ENCODE data around the gene CAMSAP2.

Gene CAMSAP2

DNA sequence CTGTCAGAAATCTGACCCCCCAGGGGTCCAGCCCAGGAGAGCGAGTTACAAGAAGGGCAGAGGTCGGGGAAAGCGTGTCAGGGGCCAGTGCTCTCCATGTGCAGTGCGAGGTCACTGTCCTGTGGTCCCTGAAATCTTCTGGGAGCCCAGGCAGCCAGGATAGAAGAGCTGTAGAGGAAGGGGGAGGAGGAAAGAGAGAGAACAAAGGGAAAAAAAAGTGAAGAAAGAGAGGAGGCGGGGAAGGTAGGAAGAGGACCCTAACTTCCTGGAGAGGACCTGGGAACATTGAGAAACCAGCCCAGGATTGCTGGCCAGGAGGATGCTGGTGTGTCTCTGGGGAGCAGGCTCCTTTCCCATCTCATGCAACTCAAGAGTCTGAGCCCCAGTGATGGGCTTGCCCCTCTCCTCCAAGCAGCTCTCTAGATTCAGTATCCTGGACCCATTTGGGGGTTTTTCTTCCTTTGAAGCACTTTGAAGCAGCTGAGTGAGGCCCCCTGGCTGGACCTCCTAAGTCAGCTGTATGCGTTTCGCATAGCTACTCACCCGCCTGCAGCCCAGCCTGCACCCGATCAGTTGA is 149.2 kb downstream of the CAMSAP2 start:
- peak overlapping the region in 2 of 7 experiments; percentile 11 to 51 for H3K4me3 ChIP-seq (ENCODE audit: control insufficient read depth in 1 of 7, extremely low read depth in 1 of 7, insufficient read depth in 4 of 7, low read depth in 2 of 7, low read length in 6 of 7)
- H3K4me1 ChIP-seq (ENCODE audit: control extremely low read depth in 1 of 4, control insufficient read depth in 4 of 4, insufficient read depth in 4 of 4, low read length in 3 of 4), result peaks cover 0 to 61% (median 36%) of the 10 kb centered on the region in 4 experiments
- ChIA-PET POLR2A (interaction anchor here (0.6 kb wide), 1 partner anchor 1769 kb away, joined by 6 read pairs; no protein-coding TSS in a partner anchor), CTCF (interaction anchor here (0.6 to 2.0 kb wide), 5 partner anchors 12 to 391 kb away, joined by 3 to 6 read pairs (median 4); partner anchors contain the start of gene GPR25)
- H3K27ac ChIP-seq (ENCODE audit: insufficient read depth in 1 of 2, low read depth in 1 of 2, low read length in 2 of 2, poor library complexity in 1 of 2, severe bottlenecking in 2 of 2), result no peak overlapping the region
- H3K36me3 ChIP-seq (ENCODE audit: control insufficient read depth in 4 of 4, insufficient read depth in 4 of 4, low read length in 3 of 4), result no peaks in the 10 kb centered on the region
- no peak for DNase-seq
- 59% methylated on average over 9 of the region's 9 CpGs for WGBS (ENCODE audit: insufficient coverage)
- no peaks in the 10 kb centered on the region for H3K9me3 ChIP-seq (ENCODE audit: control extremely low read depth in 1 of 5, control insufficient read depth in 4 of 5, insufficient read depth in 2 of 5, low read depth in 1 of 5, low read length in 4 of 5)
- peaks cover 0 to 30% (median 23%) of the 10 kb centered on the region in 5 experiments for H3K27me3 ChIP-seq (replicated peaks in 2 of 5; ENCODE audit: control insufficient read depth in 4 of 5, insufficient read depth in 5 of 5, low read length in 4 of 5)

DNA sequence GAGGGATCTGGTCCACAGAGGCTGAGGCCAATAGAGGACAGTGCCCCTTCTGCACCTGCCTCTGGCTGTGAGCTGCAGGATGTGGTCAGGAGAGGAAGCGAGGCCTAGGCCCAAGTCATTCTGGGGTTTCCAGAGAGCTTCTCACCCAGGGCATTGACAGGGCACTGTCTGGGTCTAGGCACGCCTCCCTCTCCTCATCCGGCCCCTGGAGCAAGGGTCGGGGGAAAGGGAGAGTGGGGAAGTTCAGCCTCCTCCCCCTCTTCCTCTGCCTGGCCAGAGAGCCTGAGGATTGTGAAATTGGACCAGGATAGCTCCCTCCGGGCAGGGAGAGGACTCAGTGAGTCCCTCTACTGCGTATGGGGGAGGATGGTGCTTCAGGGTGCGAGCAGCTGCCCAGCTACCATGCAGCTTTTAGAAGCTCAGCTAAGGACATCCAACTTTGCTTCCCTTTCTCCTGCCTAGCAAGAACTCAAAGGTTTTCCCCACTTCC is 149.7 kb downstream of the CAMSAP2 start:
- ChIA-PET CTCF (interaction anchor here (0.6 to 2.0 kb wide), 5 partner anchors 12 to 390 kb away, joined by 3 to 6 read pairs (median 4); partner anchors contain the start of gene GPR25), POLR2A (interaction anchor here (0.6 kb wide), 1 partner anchor 1770 kb away, joined by 6 read pairs; no protein-coding TSS in a partner anchor)
- no peaks in the 10 kb centered on the region for H3K9me3 ChIP-seq (ENCODE audit: control extremely low read depth in 1 of 5, control insufficient read depth in 4 of 5, insufficient read depth in 2 of 5, low read depth in 1 of 5, low read length in 4 of 5)
- WGBS (ENCODE audit: insufficient coverage), result 0% methylated on average over 1 of the region's 7 CpGs
- peaks cover 0 to 61% (median 36%) of the 10 kb centered on the region in 4 experiments for H3K4me1 ChIP-seq (ENCODE audit: control extremely low read depth in 1 of 4, control insufficient read depth in 4 of 4, insufficient read depth in 4 of 4, low read length in 3 of 4)
- no peaks in the 10 kb centered on the region for H3K36me3 ChIP-seq (ENCODE audit: control insufficient read depth in 4 of 4, insufficient read depth in 4 of 4, low read length in 3 of 4)
- H3K27ac ChIP-seq (ENCODE audit: insufficient read depth in 1 of 2, low read depth in 1 of 2, low read length in 2 of 2, poor library complexity in 1 of 2, severe bottlenecking in 2 of 2), result no peak overlapping the region
- peak; percentile 38 to 88 (median 82) for DNase-seq
- H3K4me3 ChIP-seq (ENCODE audit: control insufficient read depth in 1 of 7, extremely low read depth in 1 of 7, insufficient read depth in 4 of 7, low read depth in 2 of 7, low read length in 6 of 7), result peak overlapping the region in 3 of 7 experiments; percentile 4 to 51 (median 33)
- peaks cover 0 to 31% (median 28%) of the 10 kb centered on the region in 5 experiments for H3K27me3 ChIP-seq (replicated peaks in 2 of 5; ENCODE audit: control insufficient read depth in 4 of 5, insufficient read depth in 5 of 5, low read length in 4 of 5)

DNA sequence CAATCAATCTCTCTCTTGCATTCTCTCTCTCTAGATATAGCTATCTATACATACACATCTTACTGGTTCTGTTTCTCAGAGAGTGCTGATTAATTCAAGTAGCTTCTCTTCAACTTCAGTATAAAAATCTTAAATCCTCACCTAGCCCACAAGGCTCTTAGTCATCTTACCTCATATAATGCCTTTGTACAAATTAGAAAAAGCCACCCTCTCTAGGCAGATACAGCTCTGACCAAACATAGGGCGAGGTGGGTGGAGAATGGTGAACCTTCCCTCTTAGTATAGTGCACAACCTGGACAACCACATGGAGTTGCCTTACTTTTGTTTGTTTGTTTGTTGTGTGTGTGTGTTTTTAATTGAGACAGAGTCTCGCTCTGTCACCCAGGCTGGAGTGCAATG is 150.9 kb downstream of the CAMSAP2 start:
- DNase-seq, result peak in 1 of 3 donors; percentile 31
- Histone ChIP-seq H3K9me3 (ENCODE audit: control extremely low read depth in 1 of 5, control insufficient read depth in 4 of 5, insufficient read depth in 2 of 5, low read depth in 1 of 5, low read length in 4 of 5) (no peaks in the 10 kb centered on the region), H3K27ac (ENCODE audit: insufficient read depth in 1 of 2, low read depth in 1 of 2, low read length in 2 of 2, poor library complexity in 1 of 2, severe bottlenecking in 2 of 2) (no peak overlapping the region), H3K4me3 (ENCODE audit: control insufficient read depth in 1 of 7, extremely low read depth in 1 of 7, insufficient read depth in 4 of 7, low read depth in 2 of 7, low read length in 6 of 7) (no peak overlapping the region), H3K27me3 (replicated peaks in 2 of 5; ENCODE audit: control insufficient read depth in 4 of 5, insufficient read depth in 5 of 5, low read length in 4 of 5) (peaks cover 0 to 43% (median 32%) of the 10 kb centered on the region in 5 experiments), H3K4me1 (ENCODE audit: control extremely low read depth in 1 of 4, control insufficient read depth in 4 of 4, insufficient read depth in 4 of 4, low read length in 3 of 4) (peaks cover 0 to 61% (median 36%) of the 10 kb centered on the region in 4 experiments), H3K36me3 (ENCODE audit: control insufficient read depth in 4 of 4, insufficient read depth in 4 of 4, low read length in 3 of 4) (no peaks in the 10 kb centered on the region)
- POLR2A ChIA-PET, result no interaction called here
- WGBS (ENCODE audit: insufficient coverage), result 100% methylated on average over 1 of the region's 2 CpGs
- CTCF ChIA-PET, result interaction anchor here (1.4 to 1.7 kb wide), 2 partner anchors 18 to 52 kb away, joined by 4 to 6 read pairs; no protein-coding TSS in a partner anchor

DNA sequence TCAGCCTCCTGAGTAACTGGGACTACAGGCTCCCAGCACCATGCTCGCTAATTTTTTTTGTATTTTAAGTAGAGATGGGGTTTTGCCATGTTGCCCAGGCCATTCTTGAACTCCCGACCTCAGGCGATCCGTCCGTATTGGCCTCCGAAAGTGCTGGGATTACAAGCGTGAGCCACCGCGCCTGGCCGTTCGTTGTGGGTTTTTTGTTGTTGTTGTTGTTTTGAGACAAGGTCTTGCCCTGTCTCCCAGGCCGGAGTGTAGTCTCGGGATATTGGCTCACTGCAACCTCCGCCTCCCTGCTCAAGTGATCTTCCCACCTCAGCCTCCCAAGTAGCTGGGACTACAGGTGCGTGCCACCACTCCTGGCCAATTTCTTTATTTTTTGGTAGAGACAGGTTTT is 151.3 kb downstream of the CAMSAP2 start:
- no peak overlapping the region for H3K27ac ChIP-seq (ENCODE audit: insufficient read depth in 1 of 2, low read depth in 1 of 2, low read length in 2 of 2, poor library complexity in 1 of 2, severe bottlenecking in 2 of 2)
- peaks cover 0 to 61% (median 36%) of the 10 kb centered on the region in 4 experiments for H3K4me1 ChIP-seq (ENCODE audit: control extremely low read depth in 1 of 4, control insufficient read depth in 4 of 4, insufficient read depth in 4 of 4, low read length in 3 of 4)
- CTCF ChIA-PET, result no interaction called here
- DNase-seq, result no peak
- H3K9me3 ChIP-seq (ENCODE audit: control extremely low read depth in 1 of 5, control insufficient read depth in 4 of 5, insufficient read depth in 2 of 5, low read depth in 1 of 5, low read length in 4 of 5), result no peaks in the 10 kb centered on the region
- H3K36me3 ChIP-seq (ENCODE audit: control insufficient read depth in 4 of 4, insufficient read depth in 4 of 4, low read length in 3 of 4), result no peaks in the 10 kb centered on the region
- POLR2A ChIA-PET, result no interaction called here
- no peak overlapping the region for H3K4me3 ChIP-seq (ENCODE audit: control insufficient read depth in 1 of 7, extremely low read depth in 1 of 7, insufficient read depth in 4 of 7, low read depth in 2 of 7, low read length in 6 of 7)
- H3K27me3 ChIP-seq (replicated peaks in 2 of 5; ENCODE audit: control insufficient read depth in 4 of 5, insufficient read depth in 5 of 5, low read length in 4 of 5), result peaks cover 0 to 44% (median 32%) of the 10 kb centered on the region in 5 experiments
- WGBS (ENCODE audit: insufficient coverage), result 92% methylated on average over 9 of the region's 15 CpGs

DNA sequence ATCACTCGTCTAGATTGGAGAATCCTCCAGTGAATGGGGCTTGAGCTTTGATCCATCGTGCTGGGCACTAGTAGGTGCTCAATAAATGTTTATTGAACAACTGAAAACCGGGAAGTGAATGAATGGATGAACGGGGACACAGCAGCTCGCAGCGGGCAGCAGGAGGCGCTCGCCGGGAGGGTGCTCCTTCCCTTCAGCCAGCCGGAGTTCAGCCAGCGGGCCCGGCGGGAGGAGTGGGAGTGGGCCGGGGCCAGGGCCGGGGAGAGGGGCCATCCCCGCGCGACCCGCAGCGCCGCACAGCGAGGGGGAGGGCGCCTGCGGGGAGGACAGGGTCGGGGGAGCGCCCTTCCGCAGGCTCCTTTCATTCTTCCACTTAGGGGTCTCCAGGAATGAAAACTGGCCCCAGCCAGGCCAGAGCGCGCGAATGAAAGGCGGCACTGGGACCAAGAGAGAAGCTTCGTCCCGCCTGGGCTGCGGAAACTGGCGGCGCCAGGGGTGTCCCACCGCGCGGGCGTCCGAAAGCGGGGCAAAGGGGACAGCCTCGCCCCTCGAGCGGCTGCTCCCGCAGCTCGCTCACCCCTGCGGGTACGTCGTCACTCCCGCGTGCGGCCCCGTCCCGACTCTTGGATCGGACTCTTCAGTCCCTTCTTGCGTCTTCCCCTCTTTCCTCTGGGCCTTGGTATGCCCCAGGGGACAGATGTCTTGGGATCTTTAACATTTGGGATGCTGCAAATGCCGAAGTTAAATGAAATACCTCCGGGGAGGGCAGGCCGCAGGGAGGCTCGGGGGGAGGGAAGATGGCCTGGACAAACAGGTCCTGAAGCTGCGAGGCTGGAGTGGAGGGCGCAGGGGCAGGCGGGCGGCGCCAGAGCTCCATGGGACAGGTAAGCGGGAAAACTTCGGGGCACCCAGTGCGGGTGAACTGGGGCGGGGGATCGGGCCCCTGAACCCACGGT is 152.4 kb downstream of the CAMSAP2 start:
- Histone ChIP-seq H3K36me3 (ENCODE audit: control insufficient read depth in 4 of 4, insufficient read depth in 4 of 4, low read length in 3 of 4) (no peaks in the 10 kb centered on the region), H3K27me3 (replicated peaks in 2 of 5; ENCODE audit: control insufficient read depth in 4 of 5, insufficient read depth in 5 of 5, low read length in 4 of 5) (peaks cover 0 to 50% (median 32%) of the 10 kb centered on the region in 5 experiments), H3K27ac (ENCODE audit: insufficient read depth in 1 of 2, low read depth in 1 of 2, low read length in 2 of 2, poor library complexity in 1 of 2, severe bottlenecking in 2 of 2) (no peak overlapping the region), H3K4me3 (ENCODE audit: control insufficient read depth in 1 of 7, extremely low read depth in 1 of 7, insufficient read depth in 4 of 7, low read depth in 2 of 7, low read length in 6 of 7) (peak overlapping the region; percentile 11 to 66 (median 54)), H3K9me3 (ENCODE audit: control extremely low read depth in 1 of 5, control insufficient read depth in 4 of 5, insufficient read depth in 2 of 5, low read depth in 1 of 5, low read length in 4 of 5) (no peaks in the 10 kb centered on the region), H3K4me1 (ENCODE audit: control extremely low read depth in 1 of 4, control insufficient read depth in 4 of 4, insufficient read depth in 4 of 4, low read length in 3 of 4) (peaks cover 0 to 64% (median 38%) of the 10 kb centered on the region in 4 experiments)
- 2% methylated on average over 59 of the region's 72 CpGs for WGBS (ENCODE audit: insufficient coverage)
- ChIA-PET POLR2A (interaction anchor here (0.6 kb wide), 1 partner anchor 18 kb away, joined by 3 read pairs; no protein-coding TSS in a partner anchor), CTCF (interaction anchor here (0.8 to 1.7 kb wide), 3 partner anchors 9 to 13 kb away, joined by 3 to 10 read pairs (median 3); no protein-coding TSS in a partner anchor)
- peak; percentile 17 to 31 (median 26) for DNase-seq

DNA sequence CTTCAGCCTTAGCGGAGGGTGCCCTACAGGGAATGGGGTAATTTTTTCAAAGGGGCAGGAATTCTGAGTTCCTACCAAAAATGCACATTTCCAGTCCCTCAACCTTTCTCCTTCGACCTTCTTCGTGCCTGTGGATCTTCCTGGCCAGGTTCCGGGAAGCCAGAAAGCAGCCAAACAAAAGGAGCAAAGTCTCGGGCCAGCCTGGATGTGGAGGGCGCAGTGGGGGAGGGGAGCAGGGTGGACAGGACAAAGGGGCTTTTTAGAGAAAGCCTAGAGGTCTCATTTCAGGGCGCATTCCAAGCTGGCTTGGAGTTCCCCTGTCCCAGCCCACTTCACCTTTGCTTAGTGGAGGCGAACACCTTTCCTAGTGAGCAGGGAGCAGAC is 153.1 kb downstream of the CAMSAP2 start:
- peaks cover 0 to 50% (median 32%) of the 10 kb centered on the region in 5 experiments for H3K27me3 ChIP-seq (replicated peaks in 2 of 5; ENCODE audit: control insufficient read depth in 4 of 5, insufficient read depth in 5 of 5, low read length in 4 of 5)
- 19% methylated on average over 6 of the region's 8 CpGs for WGBS (ENCODE audit: insufficient coverage)
- CTCF ChIA-PET, result interaction anchor here (1.0 to 1.7 kb wide), 2 partner anchors 9 to 11 kb away, joined by 3 to 10 read pairs; no protein-coding TSS in a partner anchor
- POLR2A ChIA-PET, result no interaction called here
- H3K36me3 ChIP-seq (ENCODE audit: control insufficient read depth in 4 of 4, insufficient read depth in 4 of 4, low read length in 3 of 4), result no peaks in the 10 kb centered on the region
- no peak overlapping the region for H3K27ac ChIP-seq (ENCODE audit: insufficient read depth in 1 of 2, low read depth in 1 of 2, low read length in 2 of 2, poor library complexity in 1 of 2, severe bottlenecking in 2 of 2)
- DNase-seq, result no peak
- H3K4me3 ChIP-seq (ENCODE audit: control insufficient read depth in 1 of 7, extremely low read depth in 1 of 7, insufficient read depth in 4 of 7, low read depth in 2 of 7, low read length in 6 of 7), result peak overlapping the region in 5 of 7 experiments; percentile 2 to 66 (median 58)
- H3K4me1 ChIP-seq (ENCODE audit: control extremely low read depth in 1 of 4, control insufficient read depth in 4 of 4, insufficient read depth in 4 of 4, low read length in 3 of 4), result peaks cover 0 to 63% (median 38%) of the 10 kb centered on the region in 4 experiments
- H3K9me3 ChIP-seq (ENCODE audit: control extremely low read depth in 1 of 5, control insufficient read depth in 4 of 5, insufficient read depth in 2 of 5, low read depth in 1 of 5, low read length in 4 of 5), result no peaks in the 10 kb centered on the region
